Loucy (cell line): ENCODE results near the gene CATSPER1.

ENCODE experiments used
- H2AFZ ChIP-seq: fragments of 200-600 bp; sonication (generic); 2 replicates; pipeline ENCODE4 v1.6.0; 2016; ENCODE audit warnings: antibody characterized with exemption, mild to moderate bottlenecking, low read length, moderate library complexity
- H3F3A ChIP-seq: fragments of 200-600 bp; 2 replicates; pipeline ENCODE4 v1.6.0; 2016; ENCODE audit warnings: antibody characterized with exemption, low read depth, mild to moderate bottlenecking
- H3K27me3 ChIP-seq: fragments of 200-600 bp; sonication (generic); 2 replicates; pipeline ENCODE4 v1.6.1; 2014; ENCODE audit warnings: low read length, mild to moderate bottlenecking; ENCODE audit not compliant: insufficient read depth, poor library complexity, severe bottlenecking
- H3K36me3 ChIP-seq: fragments of 200-600 bp; sonication (generic); 2 replicates; pipeline ENCODE4 v1.6.1; 2016; ENCODE audit warnings: low read length; ENCODE audit not compliant: insufficient read depth
- H3K4me1 ChIP-seq: fragments of 200-600 bp; sonication (generic); 2 replicates; pipeline ENCODE4 v1.5.1; 2014; ENCODE audit warnings: low read length, mild to moderate bottlenecking; ENCODE audit not compliant: insufficient read depth, poor library complexity, severe bottlenecking
- H3K4me2 ChIP-seq: fragments of 200-600 bp; sonication (generic); 2 replicates; pipeline ENCODE4 v1.6.0; 2014; ENCODE audit warnings: antibody characterized with exemption, low read length, low read depth, mild to moderate bottlenecking; ENCODE audit not compliant: poor library complexity, severe bottlenecking
- H3K4me3 ChIP-seq: fragments of 200-600 bp; sonication (generic); 2 replicates; pipeline ENCODE4 v1.5.1; 2014; ENCODE audit warnings: low read length, mild to moderate bottlenecking, mixed read lengths; ENCODE audit not compliant: poor library complexity, severe bottlenecking
- H3K79me2 ChIP-seq: fragments of 200-600 bp; sonication (generic); 2 replicates; pipeline ENCODE4 v1.6.1; 2014; ENCODE audit warnings: low read length; ENCODE audit not compliant: insufficient read depth
- H3K9ac ChIP-seq: fragments of 200-600 bp; sonication (generic); 2 replicates; pipeline ENCODE4 v1.6.0; 2014; ENCODE audit warnings: mild to moderate bottlenecking, low read depth, low read length, moderate library complexity; ENCODE audit not compliant: poor library complexity, severe bottlenecking
- H3K9me2 ChIP-seq: fragments of 200-600 bp; sonication (generic); replicated peaks from 2 replicates; pipeline ENCODE4 v1.6.1; 2016; ENCODE audit warnings: low read depth, low read length, mixed read lengths
- H3K9me3 ChIP-seq: fragments of 200-600 bp; sonication (generic); 2 replicates; pipeline ENCODE4 v1.6.1; 2014; ENCODE audit warnings: mild to moderate bottlenecking, antibody characterized with exemption, low read length, low read depth; ENCODE audit not compliant: insufficient read depth
- H4K20me1 ChIP-seq: fragments of 200-600 bp; sonication (generic); 2 replicates; pipeline ENCODE4 v1.6.0; 2014; ENCODE audit warnings: antibody characterized with exemption, low read length, mild to moderate bottlenecking; ENCODE audit not compliant: insufficient read depth, poor library complexity, severe bottlenecking
- CTCF ChIP-seq: fragments of 200-600 bp; sonication (generic); conservative IDR thresholded peaks from 2 replicates; pipeline ENCODE4 v1.5.1; 2014; ENCODE audit warnings: mild to moderate bottlenecking, antibody characterized with exemption, low read length
- EZH2phosphoT487 ChIP-seq: fragments of 200-600 bp; IDR thresholded peaks from 2 replicates; pipeline ENCODE4 v1.6.1; 2018; ENCODE audit warnings: antibody characterized with exemption, mild to moderate bottlenecking, moderate library complexity, borderline replicate concordance

Gene CATSPER1

DNA sequence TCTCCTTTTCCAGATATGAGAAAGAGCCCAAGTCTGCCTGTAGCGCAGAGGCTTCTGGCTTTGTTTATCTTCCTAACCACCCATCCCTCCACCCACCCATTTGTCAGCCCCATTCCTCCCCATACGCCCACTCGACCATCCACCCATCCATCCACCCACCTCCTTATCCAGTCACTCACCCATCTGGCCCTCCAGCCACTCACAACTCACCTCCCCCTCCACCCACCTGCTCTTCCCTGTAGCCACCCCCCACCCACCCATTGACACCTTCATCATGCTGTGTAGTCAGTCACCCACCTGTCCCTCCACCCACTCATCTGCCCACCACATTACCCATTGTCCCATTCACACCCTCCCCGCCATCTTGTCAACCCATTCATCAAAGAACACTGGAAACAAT lies 9.0 kb downstream of the CATSPER1 start:
- TF ChIP-seq CTCF (no peak), EZH2phosphoT487 (no peak)
- no peaks in the 10 kb centered on the region for H3K36me3 ChIP-seq
- H4K20me1 ChIP-seq = no peaks in the 10 kb centered on the region
- no peak overlapping the region for H3K4me3 ChIP-seq
- no peaks in the 10 kb centered on the region for H3K79me2 ChIP-seq
- H2AFZ ChIP-seq = no peak overlapping the region
- H3K9ac ChIP-seq = no peak overlapping the region
- H3K4me1 ChIP-seq = peaks cover 17% of the 10 kb centered on the region
- H3K4me2 ChIP-seq = no peak overlapping the region
- H3K9me2 ChIP-seq = no peaks in the 10 kb centered on the region
- no peaks in the 10 kb centered on the region for H3F3A ChIP-seq
- H3K9me3 ChIP-seq = no peaks in the 10 kb centered on the region
- no peaks in the 10 kb centered on the region for H3K27me3 ChIP-seq

GRCh38 chr11:66016793-66017177 lies 9.5 kb downstream of the CATSPER1 start:
- Histone ChIP-seq H3K9me3 (no peaks in the 10 kb centered on the region), H3K36me3 (no peaks in the 10 kb centered on the region), H2AFZ (no peak overlapping the region), H3K4me2 (no peak overlapping the region), H3K9ac (no peak overlapping the region), H3K79me2 (no peaks in the 10 kb centered on the region), H4K20me1 (no peaks in the 10 kb centered on the region), H3K4me1 (peaks cover 13% of the 10 kb centered on the region), H3K4me3 (no peak overlapping the region), H3K9me2 (no peaks in the 10 kb centered on the region), H3K27me3 (no peaks in the 10 kb centered on the region), H3F3A (no peaks in the 10 kb centered on the region)
- TF ChIP-seq EZH2phosphoT487 (no peak), CTCF (no peak)

DNA sequence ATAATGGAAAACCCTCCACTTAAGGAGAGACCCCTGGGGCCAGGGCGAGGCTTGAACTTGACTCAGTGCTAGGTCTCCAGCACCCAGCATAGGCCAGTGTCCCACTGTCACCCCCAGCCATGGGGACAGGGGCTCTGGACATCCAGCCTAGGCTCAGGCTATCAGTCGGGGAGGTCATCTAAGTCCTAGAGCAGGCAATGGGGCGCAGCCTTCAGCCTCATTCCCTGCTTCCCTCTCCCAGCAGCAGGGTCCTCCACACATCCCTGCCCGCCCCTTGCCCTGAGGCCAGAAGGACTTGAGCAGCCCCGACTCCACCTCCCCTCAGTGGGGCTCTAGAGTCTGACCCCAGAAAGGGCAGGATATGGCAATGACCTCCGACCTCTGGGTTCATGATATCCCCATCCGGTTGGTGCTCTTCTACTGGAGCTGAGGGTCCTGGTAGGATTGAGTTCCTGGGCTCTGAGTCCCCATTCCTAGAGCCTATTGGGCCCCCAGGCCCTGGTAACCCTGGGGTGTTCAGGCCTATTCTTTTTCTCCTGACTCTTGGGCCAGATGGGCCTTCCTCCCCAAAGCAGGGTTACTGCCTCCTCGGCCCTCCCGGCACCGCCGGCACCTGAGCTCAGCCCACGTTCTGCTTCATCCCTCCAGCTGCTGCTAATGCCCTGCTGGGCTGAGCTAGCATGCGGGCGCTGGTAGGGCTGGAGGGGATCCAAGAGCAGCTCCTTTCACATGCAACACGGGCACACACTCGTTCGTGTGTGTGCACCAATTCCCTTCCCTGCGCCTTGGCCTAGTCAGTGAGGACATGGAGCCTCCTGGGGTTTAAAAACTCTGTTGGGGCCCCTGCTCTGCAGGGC lies 10.1 kb downstream of the CATSPER1 start:
- Histone ChIP-seq H2AFZ (no peak overlapping the region), H3K4me1 (peaks cover 7% of the 10 kb centered on the region), H3K4me2 (no peak overlapping the region), H3K36me3 (no peaks in the 10 kb centered on the region), H3K9me3 (no peaks in the 10 kb centered on the region), H3F3A (no peaks in the 10 kb centered on the region), H3K79me2 (no peaks in the 10 kb centered on the region), H3K9me2 (no peaks in the 10 kb centered on the region), H3K4me3 (no peak overlapping the region), H4K20me1 (no peaks in the 10 kb centered on the region), H3K9ac (no peak overlapping the region), H3K27me3 (no peaks in the 10 kb centered on the region)
- no peak for TF ChIP-seq CTCF
- TF ChIP-seq EZH2phosphoT487 = no peak
